HG03135 (cell line): Measurements from ENCODE around the gene SPATA19.

Experiments used
- ATAC-seq: cut with Tn5 transposase; IDR thresholded peaks from one replicate; pipeline ENCODE4 v1.9.1; 2021; ENCODE audit warnings: mild to moderate bottlenecking, moderate library complexity; ENCODE audit not compliant: unreplicated experiment

Gene SPATA19

GRCh38 chr11:133835593-133836548, 9.4 kb downstream of the SPATA19 start:
- no peak for ATAC-seq

DNA sequence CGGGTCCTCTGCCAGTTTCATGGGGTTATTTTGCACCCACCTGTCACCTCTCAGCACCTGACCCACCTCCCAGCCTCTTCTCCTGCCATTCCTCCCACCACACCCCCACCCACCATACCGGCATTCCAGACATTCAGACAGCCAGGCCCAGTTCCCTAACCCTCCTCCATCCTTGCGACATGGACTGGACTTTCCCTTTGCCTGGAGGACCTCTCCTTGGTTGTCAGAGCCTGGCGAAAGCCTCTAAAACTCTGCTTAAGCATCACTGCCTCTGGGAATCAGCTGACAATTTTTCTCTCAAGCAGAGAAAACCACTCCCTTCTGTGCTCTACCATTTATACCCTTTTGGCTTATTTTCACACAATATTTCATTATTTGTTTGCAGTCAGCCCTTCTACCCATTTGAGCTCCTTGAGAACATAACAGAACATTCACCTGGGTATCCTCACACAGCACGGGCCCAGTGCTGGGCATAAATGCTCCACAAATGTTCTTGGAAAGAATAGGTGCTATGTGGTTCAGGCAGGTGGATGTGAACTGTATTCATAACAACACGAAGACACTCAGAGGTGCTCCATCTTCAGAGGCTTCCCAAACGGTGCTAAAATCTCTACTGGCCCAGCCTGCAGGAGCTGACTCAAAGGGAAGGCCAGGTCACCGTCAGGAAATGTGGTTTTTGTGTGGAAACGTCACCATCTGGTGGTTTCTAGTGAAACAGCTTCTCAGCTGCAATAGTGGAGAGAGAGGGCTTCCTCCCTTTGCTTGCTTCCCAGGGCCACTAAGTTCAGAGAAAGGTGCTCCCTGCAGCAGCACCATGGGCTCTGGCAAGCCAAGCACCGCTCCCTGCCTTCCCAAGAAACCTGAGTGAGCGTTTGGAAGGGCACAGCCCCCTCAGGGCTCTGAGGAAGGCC, 10.4 kb downstream of the SPATA19 start:
- ATAC-seq = peak; percentile 78

GRCh38 chr11:133833898-133834681, 11.2 kb downstream of the SPATA19 start:
- no peak for ATAC-seq

DNA sequence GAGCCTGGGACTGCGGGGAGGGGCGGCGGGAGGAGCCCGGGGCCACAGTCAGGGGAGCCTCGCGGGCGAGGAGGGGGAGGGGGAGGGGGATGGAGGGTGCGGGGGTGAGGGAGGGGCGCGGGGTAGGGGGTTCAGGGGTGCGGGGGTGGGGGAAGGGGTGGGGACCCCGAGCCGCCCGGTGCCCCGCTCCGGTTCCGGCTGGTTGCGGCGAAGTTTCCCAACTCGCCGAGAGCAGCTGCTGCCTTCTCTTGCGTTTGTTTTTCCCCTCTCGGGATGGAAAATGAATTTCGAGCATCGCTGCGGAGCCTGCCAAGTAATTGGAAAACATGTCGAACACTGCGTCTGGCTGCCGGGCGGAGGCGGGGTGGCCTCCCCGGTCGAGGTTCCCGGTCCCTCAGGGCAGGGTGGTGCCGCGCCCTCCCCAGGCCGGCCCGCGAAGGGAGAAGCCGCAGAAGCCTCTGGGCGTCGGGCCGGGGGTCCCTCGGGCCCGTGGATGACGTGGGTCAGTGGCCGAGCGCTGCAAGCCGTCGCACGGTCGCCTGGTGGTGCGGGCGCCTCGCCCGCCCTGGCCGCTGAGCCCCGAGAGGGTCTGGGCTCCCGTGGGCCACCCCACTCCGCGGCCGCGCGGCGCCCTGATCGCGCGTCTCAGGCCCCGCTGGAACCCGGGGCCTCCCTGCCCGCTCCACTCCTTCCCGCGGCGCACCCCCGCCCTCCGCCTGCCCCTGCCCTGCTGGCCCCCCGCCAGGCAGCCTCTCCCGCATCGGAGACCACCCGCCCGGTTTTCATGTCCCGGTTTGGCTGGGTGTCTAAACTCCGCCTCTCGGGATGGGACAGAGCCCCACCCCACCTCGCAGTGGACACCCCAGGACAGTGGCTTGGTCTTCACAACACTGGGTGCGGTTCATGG, 12.1 kb downstream of the SPATA19 start:
- ATAC-seq = no peak

- ATAC-seq = no peak
Observed at GRCh38 chr11:133832096-133832990, 13.0 kb downstream of the SPATA19 start.

GRCh38 chr11:133830931-133831907, 14.1 kb downstream of the SPATA19 start:
- no peak for ATAC-seq

DNA sequence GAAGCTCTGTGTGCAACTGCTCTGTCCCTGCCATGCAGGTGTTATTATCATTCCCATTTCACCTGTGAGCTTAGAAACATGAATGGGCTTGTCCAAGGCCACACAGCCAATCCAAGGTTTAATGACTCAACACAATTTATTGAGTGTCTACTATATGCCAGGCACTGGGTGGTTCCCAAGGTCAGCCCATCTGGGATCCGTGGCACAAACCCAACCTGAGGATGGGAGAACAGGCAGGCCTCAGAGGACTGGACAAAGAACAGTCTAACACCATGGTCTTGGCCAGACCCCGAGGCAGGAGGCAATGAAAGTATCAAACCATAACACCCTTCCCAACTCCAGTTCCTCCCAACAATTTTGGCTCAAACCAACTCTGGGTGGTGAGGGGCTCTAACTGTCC, 15.7 kb downstream of the SPATA19 start:
- ATAC-seq = no peak

- ATAC-seq = no peak
Observed at GRCh38 chr11:133828871-133829270, 16.4 kb downstream of the SPATA19 start.

DNA sequence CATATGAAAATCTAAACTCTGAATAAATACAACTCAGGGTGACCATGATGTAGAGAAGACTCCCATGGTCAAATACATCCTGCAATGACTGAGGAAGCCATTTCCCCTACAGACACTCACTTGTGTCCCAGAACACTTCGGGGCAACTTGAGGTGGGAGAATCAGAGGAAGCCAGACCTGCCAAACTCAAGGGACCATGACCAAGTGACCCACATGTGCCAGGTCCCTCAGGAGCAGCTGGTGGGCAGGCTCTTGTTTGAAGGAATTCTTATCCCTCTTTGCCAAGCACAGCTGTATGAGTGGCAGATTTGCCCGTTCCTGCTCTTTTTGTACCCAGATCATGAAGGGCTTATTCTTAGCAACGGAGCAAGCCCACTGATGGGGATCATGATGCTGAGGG, 17.8 kb downstream of the SPATA19 start:
- no peak for ATAC-seq

GRCh38 chr11:133826866-133827265, 18.4 kb downstream of the SPATA19 start:
- no peak for ATAC-seq

DNA sequence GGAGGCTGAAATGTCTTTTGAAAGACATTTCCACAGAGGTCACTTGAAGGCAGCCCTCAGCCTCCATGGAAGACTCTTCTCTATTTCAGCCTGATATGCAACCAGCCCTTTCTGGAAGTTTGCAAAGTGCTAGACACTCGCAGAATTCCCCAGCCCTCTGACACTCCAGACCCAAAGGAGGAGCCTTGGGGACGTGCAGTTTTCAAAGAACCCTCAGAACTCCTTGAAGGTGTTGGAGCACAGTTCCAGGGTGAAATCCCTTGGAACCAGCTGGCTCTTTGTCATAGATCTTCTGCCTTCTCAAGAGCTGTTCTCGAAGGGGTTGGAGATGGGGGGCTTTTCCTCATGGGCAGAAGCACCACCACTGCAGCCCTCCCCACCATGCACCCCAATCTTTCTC, 19.6 kb downstream of the SPATA19 start:
- no peak for ATAC-seq

GRCh38 chr11:133825156-133825555, 20.2 kb downstream of the SPATA19 start:
- no peak for ATAC-seq

DNA sequence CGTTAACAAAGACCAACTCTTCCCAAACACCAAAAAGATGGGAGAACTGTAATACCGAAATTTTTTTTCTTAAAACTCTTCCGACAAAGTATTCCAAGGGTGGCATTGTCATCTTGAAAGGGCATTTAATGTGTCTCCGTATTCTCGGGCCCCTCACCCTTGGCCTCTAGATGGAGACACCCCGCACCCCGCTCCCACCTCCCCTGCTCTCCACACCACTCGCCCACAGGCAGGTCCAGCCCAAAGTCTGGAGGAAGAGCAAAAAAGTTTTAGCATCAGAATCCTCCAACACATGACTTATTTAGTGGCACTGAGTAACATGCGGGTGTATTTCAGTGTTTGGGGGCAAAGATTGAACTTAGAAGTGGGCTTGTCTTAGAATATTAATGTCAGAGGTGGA, 20.7 kb downstream of the SPATA19 start:
- no peak for ATAC-seq

GRCh38 chr11:133823614-133824013, 21.7 kb downstream of the SPATA19 start:
- no peak for ATAC-seq

DNA sequence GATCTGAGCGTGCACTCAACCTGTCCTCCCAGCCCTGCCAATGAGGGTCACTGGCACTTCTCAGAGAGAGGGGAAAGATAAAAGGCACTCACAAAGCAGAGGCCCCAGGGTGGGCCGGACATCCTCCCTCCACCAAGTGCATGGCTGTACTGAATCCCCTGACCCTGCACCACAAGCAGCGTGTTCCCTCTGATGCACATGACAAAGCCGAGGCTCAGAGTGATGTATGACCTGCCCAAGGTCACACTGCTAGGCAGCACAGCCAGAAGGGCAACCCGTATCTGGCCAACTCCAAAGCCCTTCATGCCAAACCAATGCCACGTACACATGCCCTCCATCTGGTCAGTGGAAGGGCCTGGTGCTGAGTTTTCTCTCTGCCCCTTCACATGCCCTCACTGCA, 22.1 kb downstream of the SPATA19 start:
- no peak for ATAC-seq

DNA sequence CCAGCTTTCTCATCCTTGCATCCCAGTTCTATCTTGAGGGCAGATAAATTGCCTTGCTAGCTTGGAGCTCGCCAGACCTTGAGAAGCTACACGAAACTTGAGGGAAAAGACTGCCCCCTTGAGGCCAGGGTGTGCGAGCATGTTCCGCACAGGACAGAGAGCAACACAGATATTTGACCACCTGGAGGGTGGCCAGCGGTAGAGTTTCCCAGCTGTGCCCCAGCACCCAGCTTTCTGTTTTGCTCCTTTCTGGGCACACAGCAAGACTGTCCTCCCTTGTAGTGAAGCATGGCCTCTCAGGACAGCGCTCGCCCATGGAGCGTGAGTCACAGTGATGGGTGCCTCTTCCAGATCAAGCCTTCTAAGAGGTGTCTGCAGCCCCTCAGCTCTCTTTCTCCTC, 23.5 kb downstream of the SPATA19 start:
- ATAC-seq = peak; percentile 54

DNA sequence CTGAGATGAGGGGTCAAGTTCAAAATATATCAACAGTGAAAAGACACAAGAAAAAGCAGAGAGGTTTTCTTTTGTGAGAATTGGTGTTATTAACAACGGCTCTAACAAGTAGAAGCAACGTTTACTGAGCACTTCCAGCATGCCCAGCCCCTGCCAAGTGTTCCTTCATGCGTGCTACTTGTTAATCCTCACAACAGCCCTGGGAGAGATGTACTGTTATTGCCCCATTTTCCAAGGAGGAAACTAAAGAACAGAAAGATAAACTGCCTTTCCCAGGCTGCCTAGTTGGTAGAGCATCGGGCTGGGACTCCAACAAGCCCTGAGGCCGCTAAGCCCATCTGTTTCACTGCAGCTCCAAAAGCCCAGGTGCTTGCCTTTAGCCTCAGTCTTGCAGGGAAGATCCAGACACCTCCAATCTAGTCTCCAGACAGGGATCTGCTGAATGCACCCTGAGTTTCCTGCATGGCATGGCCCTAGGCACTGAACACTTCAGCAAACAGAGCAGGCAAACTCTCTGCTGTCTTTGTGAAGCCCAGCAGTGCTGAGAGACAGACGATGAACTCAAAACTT, 25.5 kb downstream of the SPATA19 start:
- no peak for ATAC-seq
